Ascending aorta (tissue), 2 donors: ENCODE data around the gene ETV7. TPM values are rescaled to one million over a fixed set of nuclear protein-coding genes. Genes with fewer than 3 reads are reported as not detected.

Experiments used
- DNase-seq, 2 donors: peaks; one replicate each; pipeline ENCODE4 v3.0.0-alpha.2; 2019; ENCODE audit warnings: low spot score in 2 of 2
- H3K27ac ChIP-seq, 2 donors: fragments of 200-600 bp; sonication (generic); one replicate each; pipeline ENCODE4 v1.5.1; 2016 to 2017; ENCODE audit warnings: mild to moderate bottlenecking in 1 of 2
- H3K27me3 ChIP-seq: fragments of 200-600 bp; sonication (generic); one replicate; pipeline ENCODE4 v1.5.1; 2017
- H3K36me3 ChIP-seq, 2 donors: fragments of 200-600 bp; sonication (generic); one replicate each; pipeline ENCODE4 v1.5.1; 2016
- H3K4me1 ChIP-seq, 2 donors: fragments of 200-600 bp; sonication (generic); one replicate each; pipeline ENCODE4 v1.5.1; 2016 to 2017; ENCODE audit warnings: mild to moderate bottlenecking in 1 of 2
- H3K4me3 ChIP-seq, 2 donors: fragments of 200-600 bp; sonication (generic); one replicate each; pipeline ENCODE4 v1.5.1; 2016 to 2017; ENCODE audit warnings: mild to moderate bottlenecking in 1 of 2
- H3K9me3 ChIP-seq, 2 donors: fragments of 200-600 bp; sonication (generic); one replicate each; pipeline ENCODE4 v1.5.1; 2016
- intact Hi-C: fragments of 100-400 bp; cut with DNase I; formaldehyde crosslinking; loops from one replicate; pipeline ENCODE4 v1.15.1; 2023
- total RNA-seq: library from RNA; depleted of rRNA; stranded (reverse); fragments of >200 nt; gene quantifications from one replicate; pipeline ENCODE4 v1.1.0, GENCODE V29; 2016
- TF ChIP-seq, protein P1 (sequence below), 3 experiments: fragments of 200-600 bp in 2 of 3; fragments of 450-650 bp in 1 of 3; sonication (generic) in 2 of 3; IDR thresholded peaks; one replicate each; pipeline ENCODE4 v1.5.1; 2016 to 2019; ENCODE audit warnings: antibody characterized with exemption in 3 of 3, mild to moderate bottlenecking in 1 of 3, moderate library complexity in 1 of 3

ETV7 gene
- total RNA-seq, 1 donor from 2014 or later: not detected

DNA sequence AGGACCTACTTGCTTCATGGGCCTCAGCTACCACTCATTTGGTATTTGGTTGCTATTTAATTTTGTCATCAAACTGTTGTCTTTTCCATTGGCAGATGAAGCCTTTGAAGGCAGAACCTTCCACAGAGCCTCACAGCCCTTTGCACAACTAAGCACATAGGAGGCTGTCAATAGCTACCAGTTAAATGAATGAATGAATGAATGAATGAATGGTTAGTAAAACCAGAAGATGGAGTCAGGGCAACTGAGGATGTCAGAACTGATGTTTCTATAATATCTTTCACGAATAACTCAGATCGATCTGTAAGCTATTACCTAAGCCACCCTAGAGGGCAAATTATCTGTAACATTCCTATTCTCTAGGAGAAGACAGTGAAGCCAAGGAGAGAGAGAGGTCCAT lies 69.8 kb downstream of the ETV7 start:
- no peaks in the 10 kb centered on the region for H3K9me3 ChIP-seq
- no peaks in the 10 kb centered on the region for H3K27me3 ChIP-seq
- intact Hi-C loops: no loop called here
- TF ChIP-seq, protein P1, sequence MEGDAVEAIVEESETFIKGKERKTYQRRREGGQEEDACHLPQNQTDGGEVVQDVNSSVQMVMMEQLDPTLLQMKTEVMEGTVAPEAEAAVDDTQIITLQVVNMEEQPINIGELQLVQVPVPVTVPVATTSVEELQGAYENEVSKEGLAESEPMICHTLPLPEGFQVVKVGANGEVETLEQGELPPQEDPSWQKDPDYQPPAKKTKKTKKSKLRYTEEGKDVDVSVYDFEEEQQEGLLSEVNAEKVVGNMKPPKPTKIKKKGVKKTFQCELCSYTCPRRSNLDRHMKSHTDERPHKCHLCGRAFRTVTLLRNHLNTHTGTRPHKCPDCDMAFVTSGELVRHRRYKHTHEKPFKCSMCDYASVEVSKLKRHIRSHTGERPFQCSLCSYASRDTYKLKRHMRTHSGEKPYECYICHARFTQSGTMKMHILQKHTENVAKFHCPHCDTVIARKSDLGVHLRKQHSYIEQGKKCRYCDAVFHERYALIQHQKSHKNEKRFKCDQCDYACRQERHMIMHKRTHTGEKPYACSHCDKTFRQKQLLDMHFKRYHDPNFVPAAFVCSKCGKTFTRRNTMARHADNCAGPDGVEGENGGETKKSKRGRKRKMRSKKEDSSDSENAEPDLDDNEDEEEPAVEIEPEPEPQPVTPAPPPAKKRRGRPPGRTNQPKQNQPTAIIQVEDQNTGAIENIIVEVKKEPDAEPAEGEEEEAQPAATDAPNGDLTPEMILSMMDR (IDR thresholded peaks at IDR 0.05): no peak
- DNase-seq: no peak
- no peaks in the 10 kb centered on the region for H3K36me3 ChIP-seq
- no peak overlapping the region for H3K27ac ChIP-seq
- peaks cover 0 to 2% of the 10 kb centered on the region in 2 donors for H3K4me1 ChIP-seq
- H3K4me3 ChIP-seq: no peak overlapping the region

Other genes with a start within 250 kb of the ETV7 start
- 26.5 TPM for gene BRPF3, start 190.9 kb downstream of the ETV7 start, total RNA-seq
- not detected for gene PNPLA1, start 117.6 kb downstream of the ETV7 start, total RNA-seq
- not detected for gene BNIP5, start 50.8 kb downstream of the ETV7 start, total RNA-seq
- not detected for gene PXT1, start 55.2 kb upstream of the ETV7 start, total RNA-seq
- gene KCTD20, start 55.3 kb upstream of the ETV7 start, total RNA-seq: 71.5 TPM
- gene STK38, start 159.8 kb upstream of the ETV7 start, total RNA-seq: 10.5 TPM
- 94.7 TPM for gene SRSF3, start 206.7 kb upstream of the ETV7 start, total RNA-seq